ENCODE measurements around the gene RPTOR.
"Not testable (repeated sequence)": the region's sequence is repeated elsewhere in the genome, so short reads cannot be mapped to it uniquely, and the experiment has no call there.

Gene RPTOR

GRCh38 chr17:80860101-80860671, 315.5 kb downstream of the RPTOR start:
- DNase-seq (ENCODE audit: low read depth in 2 of 2) = no peak

GRCh38 chr17:80860703-80861417, 316.2 kb downstream of the RPTOR start:
- DNase-seq (ENCODE audit: low read depth in 2 of 2) = no peak

- no peak for DNase-seq (ENCODE audit: low read depth in 2 of 2)
These were observed 316.8 kb downstream of the RPTOR start for GRCh38 chr17:80861418-80861815.

GRCh38 chr17:80861892-80862291, 317.3 kb downstream of the RPTOR start:
- peak in 1 of 2 donors; percentile 40 for DNase-seq (ENCODE audit: low read depth in 2 of 2)

- no peak for DNase-seq (ENCODE audit: low read depth in 2 of 2)
These were observed 317.9 kb downstream of the RPTOR start for GRCh38 chr17:80862481-80862961.

GRCh38 chr17:80862978-80863377, 318.3 kb downstream of the RPTOR start:
- no peak for DNase-seq (ENCODE audit: low read depth in 2 of 2)

- no peak for DNase-seq (ENCODE audit: low read depth in 2 of 2)
These were observed 319.0 kb downstream of the RPTOR start for GRCh38 chr17:80863626-80864025.

GRCh38 chr17:80864751-80865150, 320.1 kb downstream of the RPTOR start:
- DNase-seq (ENCODE audit: low read depth in 2 of 2) = no peak

GRCh38 chr17:80866050-80866793, 321.6 kb downstream of the RPTOR start:
- DNase-seq (ENCODE audit: low read depth in 2 of 2) = peak; percentile 46 to 76

- DNase-seq (ENCODE audit: low read depth in 2 of 2) = no peak
These were observed 323.5 kb downstream of the RPTOR start for GRCh38 chr17:80868022-80868609.

- no peak for DNase-seq (ENCODE audit: low read depth in 2 of 2)
These were observed 325.0 kb downstream of the RPTOR start for GRCh38 chr17:80869481-80870145.

GRCh38 chr17:80870401-80870800, 325.8 kb downstream of the RPTOR start:
- no peak for DNase-seq (ENCODE audit: low read depth in 2 of 2)

GRCh38 chr17:80871341-80871740, 326.7 kb downstream of the RPTOR start:
- DNase-seq (ENCODE audit: low read depth in 2 of 2) = no peak

GRCh38 chr17:80872001-80872500, 327.4 kb downstream of the RPTOR start:
- DNase-seq (ENCODE audit: low read depth in 2 of 2) = no peak

GRCh38 chr17:80872501-80873306, 328.1 kb downstream of the RPTOR start:
- no peak for DNase-seq (ENCODE audit: low read depth in 2 of 2)

- DNase-seq (ENCODE audit: low read depth in 2 of 2) = no peak
These were observed 328.8 kb downstream of the RPTOR start for GRCh38 chr17:80873307-80873951.

- no peak for DNase-seq (ENCODE audit: low read depth in 2 of 2)
These were observed 330.3 kb downstream of the RPTOR start for GRCh38 chr17:80874866-80875445.

- DNase-seq (ENCODE audit: low read depth in 2 of 2) = not testable (repeated sequence)
These were observed 330.9 kb downstream of the RPTOR start for GRCh38 chr17:80875480-80875995.

- DNase-seq (ENCODE audit: low read depth in 2 of 2) = not testable (repeated sequence)
These were observed 331.9 kb downstream of the RPTOR start for GRCh38 chr17:80876456-80876949.
